ENCODE measurements around the gene MYL10. TPM values are rescaled to one million over a fixed set of nuclear protein-coding genes. Genes with fewer than 3 reads are reported as not detected.

MYL10 gene
- total RNA-seq, 1 experiment from 2014 or later: not detected

DNA sequence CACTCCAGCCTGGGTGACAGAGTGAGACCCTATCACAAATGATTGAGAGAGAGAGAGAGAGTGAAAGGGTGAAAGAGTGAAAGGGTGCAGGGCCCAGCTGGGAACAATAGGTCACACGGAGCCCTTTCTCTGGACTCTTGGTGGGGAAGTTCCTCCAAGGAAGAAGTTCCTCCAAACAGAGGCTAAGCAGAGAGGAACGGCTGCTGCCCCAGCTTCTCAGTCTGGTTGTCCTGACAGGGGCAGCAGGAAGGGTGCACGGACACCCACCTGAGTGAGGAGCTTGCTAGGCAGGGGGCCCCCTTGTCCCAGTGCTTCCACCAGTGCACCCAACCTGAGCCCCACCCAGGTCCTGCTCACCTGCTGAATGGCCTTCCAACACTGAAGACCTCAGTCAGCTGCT is 38.8 kb upstream of the MYL10 start:
- Histone ChIP-seq H3K27ac (ENCODE audit: low read depth, low read length) (no peak overlapping the region), H3K9me3 (ENCODE audit: control insufficient read depth in 1 of 2, insufficient read depth in 1 of 2, low read depth in 1 of 2, low read length in 2 of 2) (peaks cover 0 to 1% of the 10 kb centered on the region in 2 experiments; a peak in 1 of 4 replicates), H2AFZ (ENCODE audit: low read depth, low read length, poor library complexity, severe bottlenecking) (no peak overlapping the region), H3K9ac (ENCODE audit: low read length) (no peak overlapping the region), H3K4me3 (replicated peaks in 1 of 2; ENCODE audit: low read depth in 1 of 2, low read length in 2 of 2) (no peak overlapping the region), H3K79me2 (ENCODE audit: insufficient read depth, low read length) (no peaks in the 10 kb centered on the region), H4K20me1 (ENCODE audit: insufficient read depth) (no peaks in the 10 kb centered on the region), H3K4me2 (ENCODE audit: low read length) (no peak overlapping the region), H3K9me2 (ENCODE audit: insufficient read depth) (no peaks in the 10 kb centered on the region), H3K36me3 (ENCODE audit: control insufficient read depth in 1 of 2, insufficient read depth in 2 of 2, low read length in 2 of 2) (no peaks in the 10 kb centered on the region), H3K4me1 (ENCODE audit: control insufficient read depth in 1 of 2, insufficient read depth in 2 of 2, low read length in 2 of 2) (no peaks in the 10 kb centered on the region), H3K27me3 (ENCODE audit: insufficient read depth, low read length) (no peaks in the 10 kb centered on the region)
- ATAC-seq (no peak), DNase-seq (ENCODE audit: low read depth, low spot score) (no peak)
- TF ChIP-seq SIN3A (IDR thresholded peaks at IDR 0.05; ENCODE audit: low read depth) (no peak), POLR2A (IDR thresholded peaks at IDR 0.05; ENCODE audit: borderline replicate concordance, extremely low read depth, insufficient read depth, insufficient read length) (no peak), ZFX (IDR thresholded peaks at IDR 0.05) (no peak), EZH2phosphoT487 (IDR thresholded peaks at IDR 0.05; ENCODE audit: borderline replicate concordance) (no peak), SRF (IDR thresholded peaks at IDR 0.05; ENCODE audit: low read depth) (no peak)
- TF ChIP-seq, protein P1, sequence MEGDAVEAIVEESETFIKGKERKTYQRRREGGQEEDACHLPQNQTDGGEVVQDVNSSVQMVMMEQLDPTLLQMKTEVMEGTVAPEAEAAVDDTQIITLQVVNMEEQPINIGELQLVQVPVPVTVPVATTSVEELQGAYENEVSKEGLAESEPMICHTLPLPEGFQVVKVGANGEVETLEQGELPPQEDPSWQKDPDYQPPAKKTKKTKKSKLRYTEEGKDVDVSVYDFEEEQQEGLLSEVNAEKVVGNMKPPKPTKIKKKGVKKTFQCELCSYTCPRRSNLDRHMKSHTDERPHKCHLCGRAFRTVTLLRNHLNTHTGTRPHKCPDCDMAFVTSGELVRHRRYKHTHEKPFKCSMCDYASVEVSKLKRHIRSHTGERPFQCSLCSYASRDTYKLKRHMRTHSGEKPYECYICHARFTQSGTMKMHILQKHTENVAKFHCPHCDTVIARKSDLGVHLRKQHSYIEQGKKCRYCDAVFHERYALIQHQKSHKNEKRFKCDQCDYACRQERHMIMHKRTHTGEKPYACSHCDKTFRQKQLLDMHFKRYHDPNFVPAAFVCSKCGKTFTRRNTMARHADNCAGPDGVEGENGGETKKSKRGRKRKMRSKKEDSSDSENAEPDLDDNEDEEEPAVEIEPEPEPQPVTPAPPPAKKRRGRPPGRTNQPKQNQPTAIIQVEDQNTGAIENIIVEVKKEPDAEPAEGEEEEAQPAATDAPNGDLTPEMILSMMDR (IDR thresholded peaks at IDR 0.05 in 2 of 3, conservative IDR thresholded peaks at IDR 0.05 in 1 of 3; ENCODE audit: borderline replicate concordance in 1 of 3, insufficient read depth in 1 of 3, low read depth in 2 of 3, low read length in 2 of 3): no peak
- TF ChIP-seq, protein P2, sequence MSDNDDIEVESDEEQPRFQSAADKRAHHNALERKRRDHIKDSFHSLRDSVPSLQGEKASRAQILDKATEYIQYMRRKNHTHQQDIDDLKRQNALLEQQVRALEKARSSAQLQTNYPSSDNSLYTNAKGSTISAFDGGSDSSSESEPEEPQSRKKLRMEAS (IDR thresholded peaks at IDR 0.05): no peak
- TF ChIP-seq, protein P3, sequence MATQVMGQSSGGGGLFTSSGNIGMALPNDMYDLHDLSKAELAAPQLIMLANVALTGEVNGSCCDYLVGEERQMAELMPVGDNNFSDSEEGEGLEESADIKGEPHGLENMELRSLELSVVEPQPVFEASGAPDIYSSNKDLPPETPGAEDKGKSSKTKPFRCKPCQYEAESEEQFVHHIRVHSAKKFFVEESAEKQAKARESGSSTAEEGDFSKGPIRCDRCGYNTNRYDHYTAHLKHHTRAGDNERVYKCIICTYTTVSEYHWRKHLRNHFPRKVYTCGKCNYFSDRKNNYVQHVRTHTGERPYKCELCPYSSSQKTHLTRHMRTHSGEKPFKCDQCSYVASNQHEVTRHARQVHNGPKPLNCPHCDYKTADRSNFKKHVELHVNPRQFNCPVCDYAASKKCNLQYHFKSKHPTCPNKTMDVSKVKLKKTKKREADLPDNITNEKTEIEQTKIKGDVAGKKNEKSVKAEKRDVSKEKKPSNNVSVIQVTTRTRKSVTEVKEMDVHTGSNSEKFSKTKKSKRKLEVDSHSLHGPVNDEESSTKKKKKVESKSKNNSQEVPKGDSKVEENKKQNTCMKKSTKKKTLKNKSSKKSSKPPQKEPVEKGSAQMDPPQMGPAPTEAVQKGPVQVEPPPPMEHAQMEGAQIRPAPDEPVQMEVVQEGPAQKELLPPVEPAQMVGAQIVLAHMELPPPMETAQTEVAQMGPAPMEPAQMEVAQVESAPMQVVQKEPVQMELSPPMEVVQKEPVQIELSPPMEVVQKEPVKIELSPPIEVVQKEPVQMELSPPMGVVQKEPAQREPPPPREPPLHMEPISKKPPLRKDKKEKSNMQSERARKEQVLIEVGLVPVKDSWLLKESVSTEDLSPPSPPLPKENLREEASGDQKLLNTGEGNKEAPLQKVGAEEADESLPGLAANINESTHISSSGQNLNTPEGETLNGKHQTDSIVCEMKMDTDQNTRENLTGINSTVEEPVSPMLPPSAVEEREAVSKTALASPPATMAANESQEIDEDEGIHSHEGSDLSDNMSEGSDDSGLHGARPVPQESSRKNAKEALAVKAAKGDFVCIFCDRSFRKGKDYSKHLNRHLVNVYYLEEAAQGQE (IDR thresholded peaks at IDR 0.05; ENCODE audit: low read depth): no peak
- intact Hi-C loops (cut with micrococcal nuclease): no loop called here
- RAD21 ChIA-PET (ENCODE audit: low non-redundant PET in 1 of 2, low total read pairs in 2 of 2, uncharacterized antibody in 2 of 2, unreplicated experiment in 2 of 2): no interaction called here
- CTCF ChIA-PET: no interaction called here
- no TSS peak for BruUV-seq (replicated peaks)
- POLR2A ChIA-PET: no interaction called here
